Fibroblast of lung (primary cell): ENCODE measurements around the gene MDM1. TPM values are rescaled to one million over a fixed set of nuclear protein-coding genes. Genes with fewer than 3 reads are reported as not detected.

Experiments
- DNase-seq, 2 donors: peaks; one replicate each; pipeline versions ENCODE4 v3.0.0 to v3.0.0-alpha.2; 2010; ENCODE audit warnings: low read depth in 2 of 2
- H2AFZ ChIP-seq: 2 replicates; pipeline ENCODE4 v1.5.1; 2012; ENCODE audit warnings: low read length, control low read depth, inconsistent platforms
- H3K27ac ChIP-seq: 2 replicates; pipeline ENCODE4 v1.5.1; 2011; ENCODE audit warnings: low read length, control low read depth; ENCODE audit not compliant: insufficient read depth
- H3K27me3 ChIP-seq: 2 replicates; pipeline ENCODE4 v1.5.1; 2011; ENCODE audit warnings: mild to moderate bottlenecking, low read length; ENCODE audit not compliant: control insufficient read depth, insufficient read depth
- H3K36me3 ChIP-seq: 2 replicates; pipeline ENCODE4 v1.5.1; 2011; ENCODE audit warnings: low read length; ENCODE audit not compliant: control insufficient read depth, insufficient read depth
- H3K4me1 ChIP-seq: 2 replicates; pipeline ENCODE4 v1.5.1; 2011; ENCODE audit warnings: low read length; ENCODE audit not compliant: control insufficient read depth, insufficient read depth; ENCODE audit errors: extremely low read depth
- H3K4me2 ChIP-seq: 2 replicates; pipeline ENCODE4 v1.5.1; 2011; ENCODE audit warnings: low read length, control low read depth; ENCODE audit not compliant: insufficient read depth; ENCODE audit errors: extremely low read depth
- H3K4me3 ChIP-seq, 4 experiments: fragments of 200-600 bp in 1 of 4; sonication (generic) in 1 of 4; replicated peaks in 1 of 4; 2 replicates each; pipeline ENCODE4 v1.5.1; 2011 to 2016; ENCODE audit warnings: low read length in 4 of 4, low read depth in 3 of 4, mild to moderate bottlenecking in 3 of 4, control low read depth in 2 of 4, inconsistent platforms in 1 of 4, mixed read lengths in 1 of 4; ENCODE audit not compliant: insufficient read depth in 1 of 4; ENCODE audit errors: control extremely low read depth in 1 of 4
- H3K79me2 ChIP-seq: 2 replicates; pipeline ENCODE4 v1.5.1; 2012; ENCODE audit warnings: mild to moderate bottlenecking, low read length, inconsistent platforms; ENCODE audit not compliant: control insufficient read depth, insufficient read depth
- H3K9ac ChIP-seq: 2 replicates; pipeline ENCODE4 v1.5.1; 2011; ENCODE audit warnings: mild to moderate bottlenecking, low read length, control low read depth; ENCODE audit not compliant: insufficient read depth
- H3K9me3 ChIP-seq: 2 replicates; pipeline ENCODE4 v1.5.1; 2012; ENCODE audit warnings: low read depth, low read length; ENCODE audit not compliant: control insufficient read depth, insufficient read depth
- H4K20me1 ChIP-seq: 2 replicates; pipeline ENCODE4 v1.5.1; 2011; ENCODE audit warnings: low read length; ENCODE audit not compliant: control insufficient read depth, insufficient read depth; ENCODE audit errors: extremely low read depth
- EZH2 ChIP-seq: IDR thresholded peaks from 2 replicates; pipeline ENCODE4 v1.5.1; 2012; ENCODE audit warnings: low read length, control low read depth, mild to moderate bottlenecking; ENCODE audit errors: missing control alignments
- polyA plus RNA-seq, 2 donors: library from polyadenylated mRNA; depleted of rRNA in 1 of 2; stranded (reverse) in 1 of 2; unstranded in 1 of 2; fragments of >200 nt; gene quantifications; 2 replicates each; pipeline ENCODE4 v1.2.1, GENCODE V29; 2011 to 2012; ENCODE audit warnings: missing spikeins in 1 of 2
- total RNA-seq: library from RNA; depleted of rRNA; stranded (reverse); fragments of >200 nt; gene quantifications from 2 replicates; pipeline ENCODE4 v1.2.1, GENCODE V29; 2014
- TF ChIP-seq, protein P1 (sequence below), 2 donors: IDR thresholded peaks in 1 of 2; conservative IDR thresholded peaks in 1 of 2; 1 replicate in 1 of 2; 2 replicates in 1 of 2; pipeline ENCODE4 v1.5.1; 2011 to 2012; ENCODE audit warnings: low read length in 2 of 2, control low read depth in 1 of 2, inconsistent platforms in 1 of 2, low read depth in 1 of 2, mild to moderate bottlenecking in 1 of 2

The MDM1 gene
- total and polyA plus RNA-seq, 2 donors (not counting 1 experiment from before 2014, with no cell fraction given) = 7.4 to 12.4 TPM

GRCh38 chr12:68334132-68334531 lies 2.0 kb upstream of the MDM1 start:
- H3K4me2 ChIP-seq = no peak overlapping the region
- H3K4me3 ChIP-seq = no peak overlapping the region
- H3K4me1 ChIP-seq = no peaks in the 10 kb centered on the region
- no peaks in the 10 kb centered on the region for H4K20me1 ChIP-seq
- no peaks in the 10 kb centered on the region for H3K9me3 ChIP-seq
- H3K79me2 ChIP-seq = peaks cover 2% of the 10 kb centered on the region
- no peak overlapping the region for H3K27ac ChIP-seq
- no peaks in the 10 kb centered on the region for H3K36me3 ChIP-seq
- H3K9ac ChIP-seq = no peak overlapping the region
- no peak for DNase-seq
- no peaks in the 10 kb centered on the region for H3K27me3 ChIP-seq
- H2AFZ ChIP-seq = no peak overlapping the region
- TF ChIP-seq, protein P1, sequence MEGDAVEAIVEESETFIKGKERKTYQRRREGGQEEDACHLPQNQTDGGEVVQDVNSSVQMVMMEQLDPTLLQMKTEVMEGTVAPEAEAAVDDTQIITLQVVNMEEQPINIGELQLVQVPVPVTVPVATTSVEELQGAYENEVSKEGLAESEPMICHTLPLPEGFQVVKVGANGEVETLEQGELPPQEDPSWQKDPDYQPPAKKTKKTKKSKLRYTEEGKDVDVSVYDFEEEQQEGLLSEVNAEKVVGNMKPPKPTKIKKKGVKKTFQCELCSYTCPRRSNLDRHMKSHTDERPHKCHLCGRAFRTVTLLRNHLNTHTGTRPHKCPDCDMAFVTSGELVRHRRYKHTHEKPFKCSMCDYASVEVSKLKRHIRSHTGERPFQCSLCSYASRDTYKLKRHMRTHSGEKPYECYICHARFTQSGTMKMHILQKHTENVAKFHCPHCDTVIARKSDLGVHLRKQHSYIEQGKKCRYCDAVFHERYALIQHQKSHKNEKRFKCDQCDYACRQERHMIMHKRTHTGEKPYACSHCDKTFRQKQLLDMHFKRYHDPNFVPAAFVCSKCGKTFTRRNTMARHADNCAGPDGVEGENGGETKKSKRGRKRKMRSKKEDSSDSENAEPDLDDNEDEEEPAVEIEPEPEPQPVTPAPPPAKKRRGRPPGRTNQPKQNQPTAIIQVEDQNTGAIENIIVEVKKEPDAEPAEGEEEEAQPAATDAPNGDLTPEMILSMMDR (conservative IDR thresholded peaks at IDR 0.05 in 1 of 2, IDR thresholded peaks at IDR 0.05 in 1 of 2; ENCODE audit: low read depth in 1 of 2, low read length in 2 of 2) = no peak
- TF ChIP-seq EZH2 = no peak

DNA sequence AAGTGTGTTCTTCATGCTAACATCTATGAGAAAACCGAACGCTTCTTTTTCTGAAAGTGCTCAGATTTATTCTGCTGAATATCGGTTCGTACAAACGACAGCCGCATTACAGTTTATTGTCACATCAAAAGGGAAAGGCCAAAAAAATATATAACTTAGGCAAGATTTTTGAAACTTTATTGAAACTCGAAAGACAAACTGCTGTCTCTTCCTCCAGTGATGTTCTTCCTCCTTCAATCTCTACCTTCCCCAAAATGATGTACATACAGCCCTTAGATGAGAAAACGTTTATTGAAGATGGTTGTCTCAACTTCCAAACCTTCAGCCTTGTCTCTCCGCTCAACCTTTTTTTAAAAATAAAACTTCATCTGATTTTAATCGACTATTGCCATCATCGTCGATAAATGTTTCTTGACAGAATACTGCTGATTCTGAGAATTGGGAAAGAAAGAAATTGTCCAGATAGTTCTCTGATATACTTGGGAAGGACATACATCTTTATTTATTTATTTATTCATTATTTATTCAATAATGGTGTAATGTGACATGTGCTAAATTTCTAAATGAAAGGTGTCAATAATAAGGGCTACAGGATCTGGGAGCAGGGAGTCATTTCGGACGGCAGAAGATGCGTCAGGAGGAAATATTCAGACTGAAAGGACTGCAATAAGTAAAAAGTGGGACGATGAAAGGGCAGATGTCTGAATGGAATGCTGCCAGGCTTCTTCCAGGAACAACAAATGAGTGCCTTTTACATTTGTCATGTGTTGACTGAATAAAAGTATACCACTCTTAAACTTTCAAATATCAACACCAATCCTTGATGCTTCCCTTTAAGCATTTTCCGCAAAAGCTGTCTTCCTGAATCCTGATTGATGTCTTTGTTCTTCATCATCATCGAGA lies 817 bp upstream of the MDM1 start:
- Histone ChIP-seq H4K20me1 (no peaks in the 10 kb centered on the region), H3K27ac (peak overlapping the region; percentile 60), H3K36me3 (no peaks in the 10 kb centered on the region), H2AFZ (peak overlapping the region; percentile 93), H3K9ac (peak overlapping the region; percentile 56), H3K27me3 (no peaks in the 10 kb centered on the region), H3K79me2 (peaks cover 2% of the 10 kb centered on the region), H3K4me2 (peak overlapping the region; percentile 90), H3K4me3 (peak overlapping the region; percentile 69 to 90 (median 78)), H3K9me3 (no peaks in the 10 kb centered on the region), H3K4me1 (no peaks in the 10 kb centered on the region)
- DNase-seq = peak in 1 of 2 donors; percentile 29
- TF ChIP-seq EZH2 = no peak
- TF ChIP-seq, protein P1 (conservative IDR thresholded peaks at IDR 0.05 in 1 of 2, IDR thresholded peaks at IDR 0.05 in 1 of 2; ENCODE audit: low read depth in 1 of 2, low read length in 2 of 2) = no peak

GRCh38 chr12:68331500-68331868 lies 678 bp downstream of the MDM1 start:
- H2AFZ ChIP-seq = peak overlapping the region; percentile 87
- no peaks in the 10 kb centered on the region for H3K4me1 ChIP-seq
- peak overlapping the region; percentile 94 for H3K4me2 ChIP-seq
- H3K27ac ChIP-seq = no peak overlapping the region
- TF ChIP-seq, protein P1 (conservative IDR thresholded peaks at IDR 0.05 in 1 of 2, IDR thresholded peaks at IDR 0.05 in 1 of 2; ENCODE audit: low read depth in 1 of 2, low read length in 2 of 2) = no peak
- TF ChIP-seq EZH2 = no peak
- H3K4me3 ChIP-seq = peak overlapping the region; percentile 69 to 90 (median 82)
- no peak for DNase-seq
- peak overlapping the region; percentile 68 for H3K9ac ChIP-seq
- H3K36me3 ChIP-seq = no peaks in the 10 kb centered on the region
- H3K9me3 ChIP-seq = no peaks in the 10 kb centered on the region
- peaks cover 2% of the 10 kb centered on the region for H3K79me2 ChIP-seq
- H4K20me1 ChIP-seq = no peaks in the 10 kb centered on the region
- H3K27me3 ChIP-seq = no peaks in the 10 kb centered on the region
